ENCODE data around the gene FFAR3.

GRCh38 chr19:35342430-35342829 is 15.8 kb upstream of the FFAR3 start:
- TF ChIP-seq POLR2A (IDR thresholded peaks at IDR 0.05): no peak
- no peak for TF ChIP-seq CTCF (IDR thresholded peaks at IDR 0.05)
